Neuron (in vitro differentiated cells): Measurements from ENCODE around the gene TANC1.

Experiments
- H2AFZ ChIP-seq: one replicate; pipeline ENCODE4 v1.6.1; 2013; ENCODE audit warnings: low read depth, mild to moderate bottlenecking, inconsistent platforms, low read length, moderate library complexity
- H3K27me3 ChIP-seq: one replicate; pipeline ENCODE4 v1.6.1; 2013; ENCODE audit warnings: low read length; ENCODE audit not compliant: insufficient read depth
- H3K36me3 ChIP-seq: one replicate; pipeline ENCODE4 v1.6.1; 2013; ENCODE audit warnings: low read length; ENCODE audit not compliant: insufficient read depth
- H3K4me1 ChIP-seq: one replicate; pipeline ENCODE4 v1.6.1; 2013; ENCODE audit warnings: low read length; ENCODE audit not compliant: insufficient read depth
- H3K4me3 ChIP-seq: 2 replicates; pipeline ENCODE4 v1.5.1; 2013; ENCODE audit warnings: mild to moderate bottlenecking, low read length, moderate library complexity
- H3K9me3 ChIP-seq: one replicate; pipeline ENCODE4 v1.6.1; 2013; ENCODE audit warnings: low read length

Gene TANC1

GRCh38 chr2:159003555-159003954, 35.1 kb downstream of the TANC1 start:
- peaks cover 8% of the 10 kb centered on the region for H3K36me3 ChIP-seq
- no peaks in the 10 kb centered on the region for H3K27me3 ChIP-seq
- H3K4me1 ChIP-seq = no peaks in the 10 kb centered on the region
- H2AFZ ChIP-seq = no peak overlapping the region
- peaks cover 4% of the 10 kb centered on the region for H3K9me3 ChIP-seq
- H3K4me3 ChIP-seq = no peak overlapping the region

GRCh38 chr2:159004849-159005248, 36.4 kb downstream of the TANC1 start:
- Histone ChIP-seq H3K27me3 (no peaks in the 10 kb centered on the region), H3K4me1 (no peaks in the 10 kb centered on the region), H2AFZ (no peak overlapping the region), H3K36me3 (peaks cover 8% of the 10 kb centered on the region), H3K4me3 (no peak overlapping the region), H3K9me3 (peaks cover 4% of the 10 kb centered on the region)

GRCh38 chr2:159009940-159010339, 41.5 kb downstream of the TANC1 start:
- no peak overlapping the region for H2AFZ ChIP-seq
- H3K4me1 ChIP-seq = no peaks in the 10 kb centered on the region
- no peaks in the 10 kb centered on the region for H3K36me3 ChIP-seq
- H3K27me3 ChIP-seq = no peaks in the 10 kb centered on the region
- H3K4me3 ChIP-seq = no peak overlapping the region
- peaks cover 8% of the 10 kb centered on the region for H3K9me3 ChIP-seq

GRCh38 chr2:159010340-159010739, 41.9 kb downstream of the TANC1 start:
- H3K9me3 ChIP-seq = peaks cover 10% of the 10 kb centered on the region
- no peaks in the 10 kb centered on the region for H3K36me3 ChIP-seq
- H2AFZ ChIP-seq = no peak overlapping the region
- H3K27me3 ChIP-seq = no peaks in the 10 kb centered on the region
- no peaks in the 10 kb centered on the region for H3K4me1 ChIP-seq
- H3K4me3 ChIP-seq = no peak overlapping the region

- no peaks in the 10 kb centered on the region for H3K4me1 ChIP-seq
- no peak overlapping the region for H3K4me3 ChIP-seq
- H2AFZ ChIP-seq = no peak overlapping the region
- H3K27me3 ChIP-seq = no peaks in the 10 kb centered on the region
- H3K9me3 ChIP-seq = peaks cover 10% of the 10 kb centered on the region
- H3K36me3 ChIP-seq = no peaks in the 10 kb centered on the region
Observed at GRCh38 chr2:159010963-159011362, 42.5 kb downstream of the TANC1 start.

- H2AFZ ChIP-seq = no peak overlapping the region
- H3K4me3 ChIP-seq = no peak overlapping the region
- H3K4me1 ChIP-seq = no peaks in the 10 kb centered on the region
- H3K36me3 ChIP-seq = no peaks in the 10 kb centered on the region
- peaks cover 10% of the 10 kb centered on the region for H3K9me3 ChIP-seq
- no peaks in the 10 kb centered on the region for H3K27me3 ChIP-seq
Observed at GRCh38 chr2:159012142-159012541, 43.7 kb downstream of the TANC1 start.

GRCh38 chr2:159013103-159013502, 44.7 kb downstream of the TANC1 start:
- no peaks in the 10 kb centered on the region for H3K4me1 ChIP-seq
- H3K27me3 ChIP-seq = no peaks in the 10 kb centered on the region
- no peak overlapping the region for H3K4me3 ChIP-seq
- H3K36me3 ChIP-seq = no peaks in the 10 kb centered on the region
- no peak overlapping the region for H2AFZ ChIP-seq
- H3K9me3 ChIP-seq = peaks cover 10% of the 10 kb centered on the region

GRCh38 chr2:159015174-159015573, 46.7 kb downstream of the TANC1 start:
- Histone ChIP-seq H3K27me3 (no peaks in the 10 kb centered on the region), H3K36me3 (no peaks in the 10 kb centered on the region), H3K9me3 (peaks cover 10% of the 10 kb centered on the region)

GRCh38 chr2:159015823-159016222, 47.4 kb downstream of the TANC1 start:
- no peak overlapping the region for H3K4me3 ChIP-seq
- no peaks in the 10 kb centered on the region for H3K4me1 ChIP-seq
- H3K9me3 ChIP-seq = peaks cover 10% of the 10 kb centered on the region
- H3K36me3 ChIP-seq = no peaks in the 10 kb centered on the region
- no peaks in the 10 kb centered on the region for H3K27me3 ChIP-seq
- no peak overlapping the region for H2AFZ ChIP-seq

More at GRCh38 chr2:159015174-159015573, 46.7 kb downstream of the TANC1 start:
- Histone ChIP-seq H3K4me3 (no peak overlapping the region), H2AFZ (no peak overlapping the region), H3K4me1 (no peaks in the 10 kb centered on the region)

GRCh38 chr2:159017837-159018236, 49.4 kb downstream of the TANC1 start:
- Histone ChIP-seq H3K4me3 (no peak overlapping the region), H3K27me3 (no peaks in the 10 kb centered on the region), H3K9me3 (peaks cover 10% of the 10 kb centered on the region), H2AFZ (no peak overlapping the region), H3K36me3 (no peaks in the 10 kb centered on the region), H3K4me1 (no peaks in the 10 kb centered on the region)

GRCh38 chr2:159019021-159019420, 50.6 kb downstream of the TANC1 start:
- H3K9me3 ChIP-seq = peaks cover 10% of the 10 kb centered on the region
- H3K4me3 ChIP-seq = no peak overlapping the region
- H3K4me1 ChIP-seq = no peaks in the 10 kb centered on the region
- no peaks in the 10 kb centered on the region for H3K36me3 ChIP-seq
- no peaks in the 10 kb centered on the region for H3K27me3 ChIP-seq
- H2AFZ ChIP-seq = no peak overlapping the region

GRCh38 chr2:159022019-159022418, 53.6 kb downstream of the TANC1 start:
- H3K4me1 ChIP-seq = no peaks in the 10 kb centered on the region

GRCh38 chr2:159026170-159026569, 57.7 kb downstream of the TANC1 start:
- Histone ChIP-seq H3K9me3 (peaks cover 7% of the 10 kb centered on the region), H3K36me3 (no peaks in the 10 kb centered on the region), H3K27me3 (no peaks in the 10 kb centered on the region), H2AFZ (no peak overlapping the region), H3K4me3 (no peak overlapping the region), H3K4me1 (peaks cover 9% of the 10 kb centered on the region)

More at GRCh38 chr2:159022019-159022418, 53.6 kb downstream of the TANC1 start:
- Histone ChIP-seq H3K4me3 (no peak overlapping the region), H3K9me3 (no peaks in the 10 kb centered on the region), H2AFZ (no peak overlapping the region), H3K36me3 (no peaks in the 10 kb centered on the region), H3K27me3 (no peaks in the 10 kb centered on the region)

- Histone ChIP-seq H2AFZ (no peak overlapping the region), H3K4me3 (no peak overlapping the region), H3K9me3 (peaks cover 7% of the 10 kb centered on the region), H3K27me3 (no peaks in the 10 kb centered on the region), H3K36me3 (no peaks in the 10 kb centered on the region), H3K4me1 (peaks cover 17% of the 10 kb centered on the region)
Observed at GRCh38 chr2:159028776-159029175, 60.3 kb downstream of the TANC1 start.
